ENCODE measurements around the gene RTKN2. TPM values are rescaled to one million over a fixed set of nuclear protein-coding genes. Genes with fewer than 3 reads are reported as not detected.

The RTKN2 gene
- total RNA-seq, 4 donors from 2014 or later = 0.30 TPM; not detected in 3

GRCh38 chr10:62261666-62262065, 7.0 kb downstream of the RTKN2 start:
- H3K9me3 ChIP-seq = no peaks in the 10 kb centered on the region
- TF ChIP-seq POLR2A (IDR thresholded peaks at IDR 0.05) (no peak), EP300 (IDR thresholded peaks at IDR 0.05) (no peak), CTCF (IDR thresholded peaks at IDR 0.05) (no peak)
- H3K27ac ChIP-seq = no peak overlapping the region
- H3K36me3 ChIP-seq = no peaks in the 10 kb centered on the region
- DNase-seq (ENCODE audit: low spot score in 2 of 2) = no peak
- H3K4me1 ChIP-seq = no peaks in the 10 kb centered on the region
- H3K27me3 ChIP-seq = no peaks in the 10 kb centered on the region
- no peak overlapping the region for H3K4me3 ChIP-seq

GRCh38 chr10:62259998-62260397, 8.6 kb downstream of the RTKN2 start:
- Histone ChIP-seq H3K4me1 (no peaks in the 10 kb centered on the region), H3K27me3 (no peaks in the 10 kb centered on the region), H3K4me3 (no peak overlapping the region), H3K9me3 (no peaks in the 10 kb centered on the region), H3K36me3 (no peaks in the 10 kb centered on the region), H3K27ac (no peak overlapping the region)
- TF ChIP-seq CTCF (IDR thresholded peaks at IDR 0.05) (no peak), POLR2A (IDR thresholded peaks at IDR 0.05) (no peak), EP300 (IDR thresholded peaks at IDR 0.05) (no peak)
- no peak for DNase-seq (ENCODE audit: low spot score in 2 of 2)
- WGBS, 2 donors = 96 to 100% methylated on average over 1 of the region's 1 CpG

- DNase-seq (ENCODE audit: low spot score in 2 of 2) = no peak
- 84 to 97% methylated on average over 4 of the region's 4 CpGs for WGBS, 2 donors
- TF ChIP-seq CTCF (IDR thresholded peaks at IDR 0.05) = no peak
- TF ChIP-seq EP300 (IDR thresholded peaks at IDR 0.05) = no peak
- TF ChIP-seq POLR2A (IDR thresholded peaks at IDR 0.05) = no peak
Measured at GRCh38 chr10:62259456-62259855, 9.2 kb downstream of the RTKN2 start.

GRCh38 chr10:62258926-62259325, 9.7 kb downstream of the RTKN2 start:
- Histone ChIP-seq H3K4me3 (no peak overlapping the region), H3K4me1 (no peaks in the 10 kb centered on the region), H3K27me3 (no peaks in the 10 kb centered on the region), H3K36me3 (no peaks in the 10 kb centered on the region), H3K27ac (no peak overlapping the region), H3K9me3 (no peaks in the 10 kb centered on the region)
- 97 to 99% methylated on average over 3 of the region's 3 CpGs for WGBS, 2 donors
- TF ChIP-seq EP300 (IDR thresholded peaks at IDR 0.05) (no peak), CTCF (IDR thresholded peaks at IDR 0.05) (no peak), POLR2A (IDR thresholded peaks at IDR 0.05) (no peak)
- DNase-seq (ENCODE audit: low spot score in 2 of 2) = no peak

More at GRCh38 chr10:62259456-62259855, 9.2 kb downstream of the RTKN2 start:
- Histone ChIP-seq H3K36me3 (no peaks in the 10 kb centered on the region), H3K9me3 (no peaks in the 10 kb centered on the region), H3K27me3 (no peaks in the 10 kb centered on the region), H3K27ac (no peak overlapping the region), H3K4me1 (no peaks in the 10 kb centered on the region), H3K4me3 (no peak overlapping the region)

GRCh38 chr10:62253704-62254103, 14.9 kb downstream of the RTKN2 start:
- Histone ChIP-seq H3K4me1 (no peaks in the 10 kb centered on the region), H3K36me3 (no peaks in the 10 kb centered on the region), H3K4me3 (no peak overlapping the region), H3K27me3 (no peaks in the 10 kb centered on the region), H3K9me3 (no peaks in the 10 kb centered on the region), H3K27ac (no peak overlapping the region)
- 86 to 96% methylated on average over 1 of the region's 1 CpG for WGBS, 2 donors
- TF ChIP-seq CTCF (IDR thresholded peaks at IDR 0.05) (no peak), EP300 (IDR thresholded peaks at IDR 0.05) (no peak), POLR2A (IDR thresholded peaks at IDR 0.05) (no peak)
- no peak for DNase-seq (ENCODE audit: low spot score in 2 of 2)
